Smooth muscle cell (in vitro differentiated cells): Measurements from ENCODE around the gene IFNLR1. TPM values are rescaled to one million over a fixed set of nuclear protein-coding genes. Genes with fewer than 3 reads are reported as not detected.

Experiments used
- DNase-seq: peaks from one replicate; lab custom pipeline; 2025; ENCODE audit not compliant: unreplicated experiment; lab: John Stamatoyannopoulos, UW
- H2AFZ ChIP-seq: fragments of 200-600 bp; sonication (generic); 2 replicates; pipeline ENCODE4 v1.6.0; 2016; ENCODE audit warnings: antibody characterized with exemption, low read depth, mild to moderate bottlenecking
- H3F3A ChIP-seq: fragments of 200-600 bp; sonication (generic); 2 replicates; pipeline ENCODE4 v1.6.0; 2017; ENCODE audit warnings: antibody characterized with exemption, low read depth
- H3K27ac ChIP-seq: fragments of 200-600 bp; sonication (generic); 2 replicates; pipeline ENCODE4 v1.5.1; 2016; ENCODE audit warnings: low read depth, mild to moderate bottlenecking
- H3K27me3 ChIP-seq: fragments of 200-600 bp; sonication (generic); 2 replicates; pipeline ENCODE4 v1.6.1; 2016; ENCODE audit warnings: low read depth, mild to moderate bottlenecking
- H3K36me3 ChIP-seq: fragments of 200-600 bp; sonication (generic); 2 replicates; pipeline ENCODE4 v1.5.1; 2016; ENCODE audit warnings: low read depth
- H3K4me1 ChIP-seq: fragments of 200-600 bp; sonication (generic); 2 replicates; pipeline ENCODE4 v1.5.1; 2016; ENCODE audit warnings: low read depth
- H3K4me2 ChIP-seq: fragments of 200-600 bp; sonication (generic); 2 replicates; pipeline ENCODE4 v1.6.0; 2016; ENCODE audit warnings: mild to moderate bottlenecking
- H3K4me3 ChIP-seq: fragments of 200-600 bp; sonication (generic); 2 replicates; pipeline ENCODE4 v1.5.1; 2016; ENCODE audit warnings: mild to moderate bottlenecking
- H3K79me2 ChIP-seq: fragments of 200-600 bp; sonication (generic); 2 replicates; pipeline ENCODE4 v1.6.0; 2016; ENCODE audit warnings: low read depth, mild to moderate bottlenecking
- H3K9ac ChIP-seq: fragments of 200-600 bp; sonication (generic); 2 replicates; pipeline ENCODE4 v1.6.0; 2016; ENCODE audit warnings: low read depth
- H3K9me3 ChIP-seq: fragments of 200-600 bp; sonication (generic); replicated peaks from 2 replicates; pipeline ENCODE4 v1.5.1; 2016; ENCODE audit warnings: low read depth
- H4K20me1 ChIP-seq: fragments of 200-600 bp; sonication (generic); 2 replicates; pipeline ENCODE4 v1.6.0; 2016; ENCODE audit warnings: low read depth
- WGBS: methylation state at CpG from one replicate; pipeline ENCODE4 v1.1.7; 2016; ENCODE audit warnings: low lambda C conversion rate; 5-methylcytosine and 5-hydroxymethylcytosine counted together
- polyA plus RNA-seq: library from polyadenylated mRNA; unstranded; fragments of >200 nt; fragmentation: Nextera tagmentation; extraction: Ambion mirVana; gene quantifications from 2 replicates; pipeline ENCODE4 v1.2.1, GENCODE V29; 2016
- total RNA-seq: library from RNA; depleted of rRNA; stranded (reverse); fragments of >200 nt; gene quantifications from 2 replicates; pipeline ENCODE4 v1.2.3, GENCODE V29; 2014
- TF ChIP-seq, protein P1 (sequence below): fragments of 200-600 bp; sonication (generic); IDR thresholded peaks from 2 replicates; pipeline ENCODE4 v1.5.1; 2017; ENCODE audit warnings: borderline replicate concordance, mild to moderate bottlenecking, antibody characterized with exemption; ENCODE audit not compliant: insufficient read depth, poor library complexity, severe bottlenecking

IFNLR1 gene
- total and polyA plus RNA-seq, 2 experiments from 2014 or later = 0.25 to 0.67 TPM

DNA sequence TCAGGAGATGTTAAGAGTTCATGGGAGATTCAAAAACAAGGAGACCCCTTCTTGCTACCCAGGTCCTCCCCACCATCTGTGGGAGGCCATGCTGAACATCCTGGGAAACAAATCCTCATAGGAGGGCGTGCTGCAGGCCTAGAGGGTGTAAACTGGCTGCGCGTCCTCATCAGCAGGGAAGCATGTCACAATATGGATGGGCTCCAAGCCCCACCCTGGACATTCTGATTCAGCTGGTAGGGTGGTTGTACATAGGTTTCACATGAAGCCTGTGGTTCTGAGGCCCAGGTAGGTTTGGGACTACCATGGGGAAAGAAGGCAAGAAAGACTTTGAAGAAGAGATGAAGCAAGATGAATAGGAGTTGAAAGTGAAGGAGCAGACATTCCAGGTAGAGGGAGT, 44.6 kb upstream of the IFNLR1 start:
- no peaks in the 10 kb centered on the region for H4K20me1 ChIP-seq
- TF ChIP-seq, protein P1, sequence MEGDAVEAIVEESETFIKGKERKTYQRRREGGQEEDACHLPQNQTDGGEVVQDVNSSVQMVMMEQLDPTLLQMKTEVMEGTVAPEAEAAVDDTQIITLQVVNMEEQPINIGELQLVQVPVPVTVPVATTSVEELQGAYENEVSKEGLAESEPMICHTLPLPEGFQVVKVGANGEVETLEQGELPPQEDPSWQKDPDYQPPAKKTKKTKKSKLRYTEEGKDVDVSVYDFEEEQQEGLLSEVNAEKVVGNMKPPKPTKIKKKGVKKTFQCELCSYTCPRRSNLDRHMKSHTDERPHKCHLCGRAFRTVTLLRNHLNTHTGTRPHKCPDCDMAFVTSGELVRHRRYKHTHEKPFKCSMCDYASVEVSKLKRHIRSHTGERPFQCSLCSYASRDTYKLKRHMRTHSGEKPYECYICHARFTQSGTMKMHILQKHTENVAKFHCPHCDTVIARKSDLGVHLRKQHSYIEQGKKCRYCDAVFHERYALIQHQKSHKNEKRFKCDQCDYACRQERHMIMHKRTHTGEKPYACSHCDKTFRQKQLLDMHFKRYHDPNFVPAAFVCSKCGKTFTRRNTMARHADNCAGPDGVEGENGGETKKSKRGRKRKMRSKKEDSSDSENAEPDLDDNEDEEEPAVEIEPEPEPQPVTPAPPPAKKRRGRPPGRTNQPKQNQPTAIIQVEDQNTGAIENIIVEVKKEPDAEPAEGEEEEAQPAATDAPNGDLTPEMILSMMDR = no peak
- 97% methylated on average over 3 of the region's 3 CpGs for WGBS
- H3K4me3 ChIP-seq = no peak overlapping the region
- no peak overlapping the region for H2AFZ ChIP-seq
- H3F3A ChIP-seq = no peaks in the 10 kb centered on the region
- no peak overlapping the region for H3K9ac ChIP-seq
- H3K4me2 ChIP-seq = no peak overlapping the region
- H3K27me3 ChIP-seq = peaks cover 10% of the 10 kb centered on the region
- no peak for DNase-seq
- H3K27ac ChIP-seq = no peak overlapping the region
- H3K9me3 ChIP-seq = no peaks in the 10 kb centered on the region
- no peaks in the 10 kb centered on the region for H3K36me3 ChIP-seq
- no peaks in the 10 kb centered on the region for H3K79me2 ChIP-seq
- H3K4me1 ChIP-seq = no peaks in the 10 kb centered on the region

GRCh38 chr1:24228311-24228710, 41.2 kb upstream of the IFNLR1 start:
- no peak overlapping the region for H2AFZ ChIP-seq
- no peak overlapping the region for H3K4me2 ChIP-seq
- no peaks in the 10 kb centered on the region for H4K20me1 ChIP-seq
- TF ChIP-seq, protein P1 = no peak
- H3K79me2 ChIP-seq = no peaks in the 10 kb centered on the region
- no peaks in the 10 kb centered on the region for H3K9me3 ChIP-seq
- DNase-seq = no peak
- no peak overlapping the region for H3K27ac ChIP-seq
- peaks cover 10% of the 10 kb centered on the region for H3K27me3 ChIP-seq
- H3K36me3 ChIP-seq = no peaks in the 10 kb centered on the region
- 73% methylated on average over 4 of the region's 4 CpGs for WGBS
- H3K9ac ChIP-seq = no peak overlapping the region
- no peaks in the 10 kb centered on the region for H3F3A ChIP-seq
- H3K4me3 ChIP-seq = no peak overlapping the region
- H3K4me1 ChIP-seq = no peaks in the 10 kb centered on the region

DNA sequence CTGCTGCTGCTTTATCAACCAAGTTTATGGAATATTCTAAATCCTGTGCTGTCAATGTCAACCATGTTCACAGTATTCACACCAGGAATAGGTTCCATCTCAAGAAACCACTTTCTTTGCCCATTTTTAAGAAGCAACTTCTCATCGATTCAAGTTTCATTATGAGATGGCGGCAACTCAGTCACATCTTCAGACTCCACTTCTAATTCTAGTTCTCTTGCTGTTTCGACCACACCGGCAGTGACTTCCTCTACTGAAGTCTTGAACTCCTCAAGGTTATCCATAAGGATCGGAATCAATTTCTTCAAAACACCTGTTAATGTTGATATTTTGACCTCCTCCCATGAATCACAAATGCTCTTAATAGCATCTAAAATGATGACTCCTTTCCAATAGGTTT, 39.7 kb upstream of the IFNLR1 start:
- H3K4me2 ChIP-seq = no peak overlapping the region
- TF ChIP-seq, protein P1 = no peak
- H4K20me1 ChIP-seq = no peaks in the 10 kb centered on the region
- no peak for DNase-seq
- H3K4me3 ChIP-seq = no peak overlapping the region
- no peaks in the 10 kb centered on the region for H3K4me1 ChIP-seq
- H3K9me3 ChIP-seq = no peaks in the 10 kb centered on the region
- H3K36me3 ChIP-seq = no peaks in the 10 kb centered on the region
- H3K79me2 ChIP-seq = no peaks in the 10 kb centered on the region
- no peak overlapping the region for H3K27ac ChIP-seq
- whole genome bisulfite sequencing = 93% methylated on average over 5 of the region's 5 CpGs
- H3F3A ChIP-seq = no peaks in the 10 kb centered on the region
- H2AFZ ChIP-seq = no peak overlapping the region
- peaks cover 10% of the 10 kb centered on the region for H3K27me3 ChIP-seq
- no peak overlapping the region for H3K9ac ChIP-seq

DNA sequence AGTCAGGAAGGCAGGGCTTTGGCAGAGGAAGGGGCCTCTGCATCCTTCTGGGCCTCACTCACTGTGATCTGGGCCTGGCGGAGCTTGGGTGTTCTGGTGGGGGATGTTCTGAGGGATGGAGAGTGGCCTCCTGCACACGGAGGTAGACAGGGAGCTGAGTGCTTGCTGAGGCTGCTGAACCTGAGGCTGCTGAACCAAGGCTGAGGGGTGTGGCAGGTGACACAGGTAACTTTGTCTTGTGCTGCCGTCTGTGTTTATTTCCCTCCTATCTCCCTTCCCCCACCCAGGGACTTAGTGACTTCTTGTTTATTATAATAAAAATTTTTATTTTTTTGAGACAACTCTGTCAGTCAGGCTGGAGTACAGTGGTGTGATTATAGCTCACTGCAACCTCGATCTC, 37.7 kb upstream of the IFNLR1 start:
- Histone ChIP-seq H3K27ac (no peak overlapping the region), H4K20me1 (no peaks in the 10 kb centered on the region), H3K4me1 (no peaks in the 10 kb centered on the region), H2AFZ (no peak overlapping the region), H3K4me2 (no peak overlapping the region), H3F3A (no peaks in the 10 kb centered on the region), H3K9me3 (no peaks in the 10 kb centered on the region), H3K4me3 (no peak overlapping the region), H3K27me3 (peaks cover 10% of the 10 kb centered on the region), H3K36me3 (no peaks in the 10 kb centered on the region), H3K79me2 (no peaks in the 10 kb centered on the region), H3K9ac (no peak overlapping the region)
- WGBS = 88% methylated on average over 4 of the region's 4 CpGs
- no peak for DNase-seq
- TF ChIP-seq, protein P1 = no peak
